CD4-positive, alpha-beta T cell treated with Interleukin-6 at 100 ng/mL for 8 hours (primary cell): ENCODE measurements around the gene MAP3K9.
"Not testable (repeated sequence)": the region's sequence is repeated elsewhere in the genome, so short reads cannot be mapped to it uniquely, and the experiment has no call there.

ENCODE experiments used
- DNase-seq: peaks from one replicate; pipeline ENCODE4 v3.0.0-alpha.2; 2020; ENCODE audit warnings: mixed read lengths, low spot score

The MAP3K9 gene

GRCh38 chr14:70724110-70724509 is 85.2 kb downstream of the MAP3K9 start:
- DNase-seq: no peak

DNA sequence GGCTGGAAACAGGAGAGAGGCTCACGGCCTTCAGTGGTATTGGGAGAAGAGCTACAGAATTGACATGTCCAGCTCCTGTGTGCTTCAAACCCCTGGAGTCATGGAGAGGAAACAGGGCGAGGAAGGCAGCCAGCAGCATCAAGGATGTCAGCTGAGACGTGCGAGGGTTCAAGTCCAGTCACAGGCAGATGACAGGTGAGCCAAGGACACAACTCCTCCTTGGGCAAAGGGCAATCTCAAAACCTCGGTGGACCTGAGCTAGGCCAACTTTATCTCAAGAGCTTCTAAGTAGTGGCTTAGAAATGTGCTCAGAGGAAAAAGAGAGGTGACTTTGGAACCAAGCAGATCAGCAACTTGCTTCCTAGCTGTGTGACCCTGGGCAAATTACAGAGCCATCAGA is 86.0 kb downstream of the MAP3K9 start:
- no peak for DNase-seq

DNA sequence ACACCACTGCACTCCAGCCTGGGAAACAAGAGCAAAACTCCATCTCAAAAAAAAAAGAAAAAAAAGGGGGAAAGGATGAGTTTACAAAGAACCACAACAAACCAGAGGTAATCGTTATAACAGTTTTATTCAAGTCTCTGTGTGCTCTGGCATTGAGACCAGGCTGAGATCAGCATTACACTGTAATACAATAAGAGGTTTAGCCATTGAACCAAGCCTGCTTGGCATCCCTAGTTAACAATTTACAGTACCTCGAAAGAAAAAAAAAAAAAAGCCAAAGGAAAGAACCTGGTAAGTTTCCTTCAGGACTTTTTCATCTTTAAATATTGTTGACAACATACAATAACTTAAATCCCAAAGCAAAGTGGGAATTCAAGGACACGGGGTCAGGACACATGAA is 86.9 kb downstream of the MAP3K9 start:
- DNase-seq: no peak

GRCh38 chr14:70721542-70721941 is 87.8 kb downstream of the MAP3K9 start:
- no peak for DNase-seq

DNA sequence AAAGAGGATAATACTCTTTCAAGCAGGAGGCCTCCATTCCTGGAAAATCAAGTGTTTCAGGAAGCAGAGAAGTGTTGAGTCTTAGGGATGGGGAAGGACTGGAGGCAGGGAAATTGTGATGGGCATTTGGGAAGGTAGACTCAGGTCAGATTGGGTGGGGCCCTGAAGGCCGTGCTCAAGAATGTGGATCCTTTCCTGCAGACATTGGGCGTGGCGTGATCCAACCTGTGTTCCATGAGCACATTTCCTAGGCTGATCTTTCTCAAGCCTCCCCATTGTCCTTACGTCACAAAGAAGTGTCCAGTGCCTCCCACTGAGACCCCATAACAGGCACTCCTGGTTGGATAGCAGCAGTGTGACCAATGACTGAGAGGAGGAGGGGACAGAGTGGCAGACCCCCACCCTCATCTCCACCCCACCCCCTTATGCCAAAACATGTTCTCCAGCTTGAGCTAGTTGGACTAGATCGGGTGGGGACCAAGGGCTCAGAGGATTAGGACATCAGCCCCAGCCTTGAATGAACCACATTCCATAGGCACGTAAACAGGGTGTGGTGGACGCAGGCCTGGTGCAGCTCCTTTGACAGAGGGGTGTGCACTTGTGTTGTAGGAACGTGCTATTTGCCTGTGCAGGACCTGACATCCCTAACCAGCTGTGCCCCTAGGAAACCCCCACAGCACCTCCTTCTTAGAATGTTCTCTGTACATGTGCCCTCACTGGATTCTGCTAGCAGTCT is 90.8 kb downstream of the MAP3K9 start:
- DNase-seq: no peak

DNA sequence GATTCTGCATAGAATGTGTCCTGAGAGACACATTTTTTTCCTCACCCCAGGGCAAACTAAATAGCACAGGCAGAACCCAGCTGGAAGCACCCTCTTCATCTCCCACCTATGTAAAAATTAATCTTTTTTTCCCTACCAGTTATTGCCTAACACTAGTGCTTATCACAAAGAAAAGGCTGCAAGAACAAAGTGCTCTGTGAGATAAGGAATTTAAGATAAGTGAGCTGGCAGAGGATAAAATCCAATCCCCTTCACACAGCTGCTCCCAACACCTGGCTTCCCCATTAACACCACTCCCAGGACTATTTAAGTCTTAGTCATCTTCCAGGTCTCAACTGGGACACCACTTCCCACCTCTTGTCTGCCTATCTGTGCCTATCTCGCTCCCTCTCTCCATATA is 92.4 kb downstream of the MAP3K9 start:
- no peak for DNase-seq

DNA sequence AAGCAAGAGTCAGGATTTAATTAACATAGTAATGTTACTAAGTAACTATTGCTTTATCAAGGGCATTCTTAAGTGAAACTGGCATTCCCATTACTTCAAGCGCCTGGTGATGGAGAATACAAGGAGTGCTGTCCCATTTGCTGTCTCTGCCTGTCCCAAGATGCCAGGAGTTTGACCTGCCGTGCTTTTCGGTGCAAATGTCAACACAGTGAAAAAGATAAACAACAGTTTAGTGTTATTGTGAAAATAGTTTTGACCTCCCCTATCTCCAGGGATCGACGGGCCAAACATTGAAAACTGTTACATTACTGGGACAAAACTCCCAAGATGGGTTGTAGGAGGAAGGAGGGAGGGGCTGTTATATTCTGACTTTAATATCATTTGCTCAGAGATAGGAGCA is 92.8 kb downstream of the MAP3K9 start:
- DNase-seq: no peak

DNA sequence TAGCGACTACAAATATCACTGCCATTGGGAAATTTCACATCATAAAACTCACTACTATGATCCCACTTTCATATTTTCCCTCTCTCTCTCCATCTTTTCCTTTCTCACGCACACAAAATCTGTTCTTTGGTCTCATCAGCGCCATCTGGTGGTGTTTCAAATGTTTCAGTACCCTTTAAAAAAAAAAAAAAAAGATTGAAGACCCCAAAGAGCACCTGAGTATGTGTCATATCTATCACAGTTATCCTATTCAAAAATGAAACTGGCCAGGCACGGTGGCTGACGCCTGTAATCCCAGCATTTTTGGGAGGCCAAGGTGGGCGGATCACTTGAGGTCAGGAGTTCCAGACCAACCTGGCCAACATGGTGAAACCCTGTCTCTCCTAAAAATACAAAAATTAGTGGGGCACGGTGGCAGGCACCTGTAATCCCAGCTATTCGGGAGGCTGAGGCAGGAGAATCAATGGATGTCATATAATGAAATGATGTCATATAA is 95.2 kb downstream of the MAP3K9 start:
- DNase-seq: peak; percentile 41

DNA sequence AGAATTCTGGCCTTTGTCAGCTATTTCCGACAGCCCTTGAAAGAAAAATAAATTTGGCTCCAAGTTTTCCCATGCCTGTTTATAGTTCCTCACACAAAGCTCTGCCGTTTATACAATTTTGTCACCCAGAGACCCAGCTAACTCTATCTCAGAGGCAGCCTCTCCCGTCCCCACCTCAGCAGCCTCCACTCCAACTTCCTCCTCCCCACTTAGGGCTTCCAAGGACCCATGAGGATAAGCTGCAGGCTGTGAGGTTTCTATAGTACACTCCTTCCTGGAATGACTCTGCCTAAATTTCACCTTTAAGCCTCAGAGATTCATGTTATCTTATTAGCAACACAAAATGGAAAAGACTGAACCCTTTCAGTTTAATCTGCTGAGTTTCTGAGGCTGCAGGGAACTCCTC is 95.8 kb downstream of the MAP3K9 start:
- DNase-seq: no peak

- DNase-seq: no peak
Observed at GRCh38 chr14:70713096-70713495, 96.2 kb downstream of the MAP3K9 start.

DNA sequence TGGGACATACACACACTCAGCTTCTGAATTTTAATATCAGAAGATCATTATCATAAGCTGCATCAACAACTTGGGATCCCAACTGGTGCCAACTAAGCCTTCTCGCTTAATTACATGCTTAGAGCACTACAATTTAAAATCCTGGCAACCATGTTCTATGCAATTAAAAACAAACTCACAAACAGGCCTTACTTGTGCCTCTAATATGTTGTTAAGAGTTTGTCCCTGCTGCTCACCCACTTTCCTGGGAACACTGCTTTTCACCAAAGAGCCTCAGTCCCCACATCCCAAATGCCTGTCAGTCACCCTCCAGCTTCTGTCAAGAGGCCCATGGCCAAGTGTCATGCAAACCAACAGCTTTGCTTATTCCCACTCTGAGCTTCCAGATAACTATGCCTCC is 97.9 kb downstream of the MAP3K9 start:
- no peak for DNase-seq

GRCh38 chr14:70709726-70710382 is 99.5 kb downstream of the MAP3K9 start:
- no peak for DNase-seq

DNA sequence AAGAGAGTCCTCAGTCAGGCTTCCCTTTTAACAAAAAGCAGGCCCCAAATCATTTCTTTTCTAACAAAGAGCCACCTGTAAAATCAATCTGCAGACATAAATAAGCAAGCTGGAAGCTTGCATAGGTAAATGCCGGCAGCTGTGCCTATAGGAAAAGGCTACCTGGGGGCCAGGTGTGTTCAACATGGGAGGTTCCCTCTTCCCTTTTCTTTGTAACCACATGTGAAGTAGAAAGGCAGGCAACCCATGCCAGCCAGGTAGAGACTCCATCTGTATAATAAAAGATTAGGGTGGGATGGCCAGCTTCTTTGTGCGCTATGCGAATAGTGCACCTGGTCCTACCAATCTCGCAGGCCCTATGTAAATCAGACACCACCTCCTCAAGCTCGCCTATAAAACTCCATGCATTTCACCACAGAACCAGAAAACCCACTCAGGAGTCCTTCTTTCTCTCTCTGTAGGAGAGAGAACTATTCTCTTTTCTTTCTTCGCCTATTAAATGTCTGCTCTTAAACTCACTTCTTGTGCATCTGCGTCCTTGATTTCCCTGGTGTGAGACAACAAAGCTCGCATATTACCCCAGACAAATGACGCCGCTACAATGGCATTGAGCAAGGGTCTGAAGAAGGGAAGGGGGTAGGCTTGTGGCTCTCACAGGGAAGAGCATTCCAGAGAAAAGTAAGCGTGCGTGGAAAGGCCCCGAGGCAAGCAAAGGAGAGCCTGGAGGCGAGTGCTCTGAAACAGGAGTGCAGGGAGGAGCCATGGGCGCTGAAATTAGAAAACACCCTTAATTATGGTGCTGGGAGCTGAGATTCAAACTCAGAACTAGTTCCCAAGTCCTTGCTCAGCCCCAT is 100.4 kb downstream of the MAP3K9 start:
- DNase-seq: no peak

GRCh38 chr14:70707138-70708038 is 101.9 kb downstream of the MAP3K9 start:
- no peak for DNase-seq

GRCh38 chr14:70706177-70706576 is 103.1 kb downstream of the MAP3K9 start:
- DNase-seq: no peak

GRCh38 chr14:70704960-70705359 is 104.4 kb downstream of the MAP3K9 start:
- DNase-seq: no peak

GRCh38 chr14:70703621-70704168 is 105.6 kb downstream of the MAP3K9 start:
- not testable (repeated sequence) for DNase-seq

DNA sequence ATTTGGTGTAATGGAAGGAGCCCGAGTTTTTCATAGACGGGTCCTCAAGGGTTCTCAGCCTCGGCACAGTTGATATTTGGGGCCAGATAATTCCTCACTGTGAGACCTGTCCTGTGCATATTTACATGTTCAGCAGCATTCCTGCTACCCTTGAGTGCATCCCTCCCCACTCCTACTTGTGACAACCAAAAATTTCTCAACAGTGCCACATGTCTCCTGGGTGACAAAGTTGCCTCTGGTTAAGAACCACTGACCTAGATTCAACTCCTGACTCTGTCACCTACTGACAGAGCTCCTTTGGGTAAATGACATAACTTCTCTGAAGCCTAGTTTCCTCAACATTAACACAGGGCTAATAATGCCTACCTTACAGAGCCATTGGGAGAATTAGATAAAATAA is 107.2 kb downstream of the MAP3K9 start:
- DNase-seq: no peak

DNA sequence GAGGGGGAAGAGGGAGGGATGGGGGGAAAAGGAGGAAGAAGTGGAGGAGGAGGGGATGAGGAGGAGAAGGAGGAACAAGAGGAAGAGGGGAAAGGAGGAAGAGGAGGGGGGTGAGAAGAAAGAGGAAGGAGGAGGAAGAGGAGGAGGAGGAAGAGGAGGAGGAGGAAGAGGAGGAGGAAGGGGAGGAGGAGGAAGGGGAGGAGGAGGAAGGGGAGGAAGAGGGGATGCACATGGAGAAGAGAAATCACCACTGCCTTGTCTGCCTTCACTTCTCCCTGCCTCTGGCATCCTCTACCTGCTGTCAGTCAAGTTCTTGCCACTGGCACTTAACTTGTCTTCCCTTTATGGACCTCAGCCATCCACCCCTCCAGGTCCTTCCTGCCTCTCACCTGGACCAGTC is 107.7 kb downstream of the MAP3K9 start:
- DNase-seq: no peak

DNA sequence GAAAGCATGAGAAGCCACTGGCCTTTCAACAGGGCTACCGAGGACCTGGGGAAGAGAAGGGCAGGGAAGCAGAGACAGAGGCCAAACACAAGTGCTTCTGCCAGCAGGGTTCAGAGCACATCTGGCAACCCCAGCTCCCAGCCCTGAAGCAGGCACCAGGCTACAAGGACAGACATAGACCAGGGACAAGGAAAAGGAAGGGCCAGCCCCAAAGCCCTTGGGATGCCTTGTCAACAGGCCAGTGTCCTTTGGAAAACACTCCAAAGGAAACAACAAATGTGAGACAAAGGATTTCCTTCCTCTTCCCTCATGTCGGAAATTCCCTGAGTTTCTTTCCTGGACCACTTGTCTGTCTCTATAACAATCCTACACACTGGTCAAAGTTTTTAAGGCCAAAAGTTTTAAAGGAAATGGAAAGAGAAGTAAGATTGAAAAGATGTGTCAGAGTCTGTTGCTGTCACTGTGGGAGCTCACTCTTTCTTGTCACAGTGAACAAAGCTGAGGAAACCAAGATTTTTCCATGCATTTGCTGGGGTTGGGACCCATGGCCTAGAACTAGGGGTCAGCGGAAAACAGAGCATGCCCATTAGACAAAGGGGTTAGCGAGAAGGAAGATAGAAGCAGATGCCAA is 108.2 kb downstream of the MAP3K9 start:
- DNase-seq: no peak

GRCh38 chr14:70699646-70700045 is 109.7 kb downstream of the MAP3K9 start:
- DNase-seq: no peak
